ENCODE measurements around the gene ZNF845. TPM values are rescaled to one million over a fixed set of nuclear protein-coding genes. Genes with fewer than 3 reads are reported as not detected.
"Not testable (repeated sequence)": the region's sequence is repeated elsewhere in the genome, so short reads cannot be mapped to it uniquely, and the experiment has no call there.

ZNF845 gene
- total RNA-seq, 1 donor = 8.7 TPM

DNA sequence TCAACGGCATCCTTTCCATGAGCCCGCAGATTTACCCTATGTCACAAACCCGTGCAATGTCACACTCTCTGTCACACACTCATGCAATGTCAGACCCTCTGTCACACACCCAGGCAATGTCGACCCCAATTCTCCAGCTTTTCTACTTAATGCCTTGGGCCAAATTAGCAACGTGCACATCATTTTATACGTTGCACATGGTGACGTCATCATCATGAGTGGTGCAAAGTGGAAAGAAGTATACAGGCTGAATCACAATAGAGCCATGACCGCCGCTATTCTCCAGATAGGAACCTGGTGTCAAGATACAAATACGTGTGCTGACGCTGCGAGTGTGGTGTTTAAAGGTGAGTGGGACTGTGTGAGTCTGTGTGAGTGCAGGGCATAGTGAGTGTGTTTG lies 21.7 kb upstream of the ZNF845 start:
- no peaks in the 10 kb centered on the region for H3K27me3 ChIP-seq (ENCODE audit: insufficient read depth, low read length)
- H3K9me3 ChIP-seq (ENCODE audit: low read depth, low read length) = no peaks in the 10 kb centered on the region
- H3K4me3 ChIP-seq (ENCODE audit: insufficient read depth, low read length) = no peak overlapping the region
- TF ChIP-seq, protein P1, sequence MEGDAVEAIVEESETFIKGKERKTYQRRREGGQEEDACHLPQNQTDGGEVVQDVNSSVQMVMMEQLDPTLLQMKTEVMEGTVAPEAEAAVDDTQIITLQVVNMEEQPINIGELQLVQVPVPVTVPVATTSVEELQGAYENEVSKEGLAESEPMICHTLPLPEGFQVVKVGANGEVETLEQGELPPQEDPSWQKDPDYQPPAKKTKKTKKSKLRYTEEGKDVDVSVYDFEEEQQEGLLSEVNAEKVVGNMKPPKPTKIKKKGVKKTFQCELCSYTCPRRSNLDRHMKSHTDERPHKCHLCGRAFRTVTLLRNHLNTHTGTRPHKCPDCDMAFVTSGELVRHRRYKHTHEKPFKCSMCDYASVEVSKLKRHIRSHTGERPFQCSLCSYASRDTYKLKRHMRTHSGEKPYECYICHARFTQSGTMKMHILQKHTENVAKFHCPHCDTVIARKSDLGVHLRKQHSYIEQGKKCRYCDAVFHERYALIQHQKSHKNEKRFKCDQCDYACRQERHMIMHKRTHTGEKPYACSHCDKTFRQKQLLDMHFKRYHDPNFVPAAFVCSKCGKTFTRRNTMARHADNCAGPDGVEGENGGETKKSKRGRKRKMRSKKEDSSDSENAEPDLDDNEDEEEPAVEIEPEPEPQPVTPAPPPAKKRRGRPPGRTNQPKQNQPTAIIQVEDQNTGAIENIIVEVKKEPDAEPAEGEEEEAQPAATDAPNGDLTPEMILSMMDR (IDR thresholded peaks at IDR 0.05; ENCODE audit: extremely low read depth, low read depth, low read length) = no peak
- no peaks in the 10 kb centered on the region for H3K36me3 ChIP-seq (ENCODE audit: insufficient read depth, low read length)
- no peak overlapping the region for H3K27ac ChIP-seq (ENCODE audit: low read depth, low read length)
- no peaks in the 10 kb centered on the region for H4K20me1 ChIP-seq (ENCODE audit: insufficient read depth, low read length)
- no peaks in the 10 kb centered on the region for H3K79me2 ChIP-seq (ENCODE audit: insufficient read depth, low read length)
- no peak overlapping the region for H3K4me2 ChIP-seq (ENCODE audit: insufficient read depth, low read length)
- no peak for DNase-seq (ENCODE audit: insufficient read length, low spot score, missing footprints)
- H2AFZ ChIP-seq (ENCODE audit: low read length) = no peak overlapping the region
- H3K4me1 ChIP-seq (ENCODE audit: insufficient read depth, low read length) = no peaks in the 10 kb centered on the region

DNA sequence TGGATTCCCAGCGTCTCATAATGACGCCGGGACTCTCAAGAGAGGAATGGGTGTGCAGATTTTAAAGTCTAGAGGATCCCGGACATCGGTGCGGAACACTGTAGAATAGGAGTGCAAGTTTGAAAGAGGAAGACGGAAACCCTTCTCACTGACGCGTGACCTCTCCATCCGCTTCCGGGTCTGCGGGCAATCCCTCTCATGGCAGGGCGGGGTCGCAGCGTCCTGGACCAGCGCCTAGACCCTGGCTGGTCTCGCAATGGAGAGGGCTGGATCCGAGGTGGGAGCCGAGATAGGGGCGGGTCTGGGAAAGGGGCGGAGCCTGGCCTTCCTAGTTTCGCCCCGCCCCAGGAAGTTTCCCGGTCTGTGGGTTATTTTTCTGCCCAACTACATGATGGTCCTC lies 4.6 kb upstream of the ZNF845 start:
- Histone ChIP-seq H3K4me1 (ENCODE audit: insufficient read depth, low read length) (no peaks in the 10 kb centered on the region), H3K9me3 (ENCODE audit: low read depth, low read length) (no peaks in the 10 kb centered on the region), H3K4me2 (ENCODE audit: insufficient read depth, low read length) (no peak overlapping the region), H2AFZ (ENCODE audit: low read length) (peak overlapping the region; percentile 59), H3K27ac (ENCODE audit: low read depth, low read length) (no peak overlapping the region), H3K36me3 (ENCODE audit: insufficient read depth, low read length) (no peaks in the 10 kb centered on the region), H3K79me2 (ENCODE audit: insufficient read depth, low read length) (peaks cover 3% of the 10 kb centered on the region), H3K27me3 (ENCODE audit: insufficient read depth, low read length) (no peaks in the 10 kb centered on the region), H3K4me3 (ENCODE audit: insufficient read depth, low read length) (peak overlapping the region; percentile 16), H4K20me1 (ENCODE audit: insufficient read depth, low read length) (no peaks in the 10 kb centered on the region)
- no peak for DNase-seq (ENCODE audit: insufficient read length, low spot score, missing footprints)
- TF ChIP-seq, protein P1 (IDR thresholded peaks at IDR 0.05; ENCODE audit: extremely low read depth, low read depth, low read length) = no peak

DNA sequence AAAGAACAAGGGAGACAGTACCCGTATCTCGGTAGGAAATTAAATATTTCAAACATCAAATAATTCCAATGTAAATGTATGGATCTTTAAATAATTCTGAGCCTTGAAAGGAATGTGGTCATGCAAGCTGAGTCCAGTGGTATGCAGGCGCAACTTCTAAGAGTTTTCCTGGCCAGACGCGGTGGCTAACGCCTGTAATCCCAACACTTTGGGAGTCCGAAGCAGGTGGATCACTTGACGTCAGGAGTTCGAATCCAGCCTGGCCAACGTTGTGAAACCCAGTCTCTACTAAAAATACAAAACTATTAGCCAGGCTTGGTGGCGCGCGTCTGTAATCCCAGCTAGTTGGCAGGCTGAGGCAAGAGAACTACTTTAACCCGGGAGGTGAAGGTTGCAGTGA lies 1.1 kb upstream of the ZNF845 start:
- Histone ChIP-seq H4K20me1 (ENCODE audit: insufficient read depth, low read length) (no peaks in the 10 kb centered on the region), H2AFZ (ENCODE audit: low read length) (peak overlapping the region; percentile 100), H3K79me2 (ENCODE audit: insufficient read depth, low read length) (peaks cover 18% of the 10 kb centered on the region), H3K4me2 (ENCODE audit: insufficient read depth, low read length) (peak overlapping the region; percentile 93), H3K27me3 (ENCODE audit: insufficient read depth, low read length) (no peaks in the 10 kb centered on the region), H3K4me1 (ENCODE audit: insufficient read depth, low read length) (peaks cover 4% of the 10 kb centered on the region), H3K9me3 (ENCODE audit: low read depth, low read length) (no peaks in the 10 kb centered on the region), H3K27ac (ENCODE audit: low read depth, low read length) (no peak overlapping the region), H3K4me3 (ENCODE audit: insufficient read depth, low read length) (peak overlapping the region; percentile 42), H3K36me3 (ENCODE audit: insufficient read depth, low read length) (no peaks in the 10 kb centered on the region)
- TF ChIP-seq, protein P1 (IDR thresholded peaks at IDR 0.05; ENCODE audit: extremely low read depth, low read depth, low read length) = no peak
- DNase-seq (ENCODE audit: insufficient read length, low spot score, missing footprints) = no peak

DNA sequence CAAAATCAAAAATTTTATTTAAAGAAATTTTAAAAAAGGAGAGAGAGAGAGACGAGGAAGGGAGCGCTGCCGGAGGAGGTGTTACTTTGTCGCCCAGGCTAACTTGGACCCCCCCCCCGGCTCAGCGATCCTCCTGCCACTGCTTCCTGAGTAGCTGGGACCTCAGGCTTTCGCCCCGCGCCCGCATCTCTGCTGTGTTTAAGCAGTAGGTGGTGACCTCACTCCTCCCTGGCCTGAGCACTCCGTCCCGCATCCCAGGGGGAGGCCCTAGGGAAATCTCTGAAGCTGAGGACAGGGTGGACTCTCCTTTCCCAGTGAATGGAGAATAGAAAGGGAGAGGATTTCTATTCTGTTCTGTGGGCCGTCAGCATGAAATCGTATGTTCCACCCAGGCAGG lies 485 bp upstream of the ZNF845 start:
- peak overlapping the region; percentile 93 for H3K4me2 ChIP-seq (ENCODE audit: insufficient read depth, low read length)
- no peaks in the 10 kb centered on the region for H3K9me3 ChIP-seq (ENCODE audit: low read depth, low read length)
- H4K20me1 ChIP-seq (ENCODE audit: insufficient read depth, low read length) = no peaks in the 10 kb centered on the region
- H3K36me3 ChIP-seq (ENCODE audit: insufficient read depth, low read length) = no peaks in the 10 kb centered on the region
- TF ChIP-seq, protein P1 (IDR thresholded peaks at IDR 0.05; ENCODE audit: extremely low read depth, low read depth, low read length) = no peak
- no peaks in the 10 kb centered on the region for H3K27me3 ChIP-seq (ENCODE audit: insufficient read depth, low read length)
- DNase-seq (ENCODE audit: insufficient read length, low spot score, missing footprints) = no peak
- peaks cover 4% of the 10 kb centered on the region for H3K4me1 ChIP-seq (ENCODE audit: insufficient read depth, low read length)
- H2AFZ ChIP-seq (ENCODE audit: low read length) = peak overlapping the region; percentile 100
- peak overlapping the region; percentile 45 for H3K27ac ChIP-seq (ENCODE audit: low read depth, low read length)
- H3K79me2 ChIP-seq (ENCODE audit: insufficient read depth, low read length) = peaks cover 18% of the 10 kb centered on the region
- H3K4me3 ChIP-seq (ENCODE audit: insufficient read depth, low read length) = peak overlapping the region; percentile 98

DNA sequence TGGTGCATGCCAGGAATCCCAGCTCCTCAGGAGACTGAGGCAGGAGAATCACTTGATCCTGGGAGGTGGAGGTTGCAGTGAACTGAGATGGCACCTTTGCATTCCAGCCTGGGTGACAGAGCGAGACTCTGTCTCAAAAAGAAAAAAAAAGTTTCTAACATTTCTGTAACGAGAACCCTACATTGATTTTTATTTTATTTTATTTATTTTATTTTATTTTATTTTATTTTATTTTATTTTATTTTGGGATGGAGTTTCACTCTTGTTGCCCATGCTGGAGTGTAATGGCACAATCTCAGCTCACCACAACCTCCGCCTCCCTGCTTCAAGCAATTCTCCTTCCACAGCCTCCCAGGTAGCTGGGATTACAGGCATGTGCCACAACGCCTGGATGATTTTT lies 10.9 kb downstream of the ZNF845 start:
- not testable (repeated sequence) for H3K27me3 ChIP-seq (ENCODE audit: insufficient read depth, low read length); DNase-seq (ENCODE audit: insufficient read length, low spot score, missing footprints); H4K20me1 ChIP-seq (ENCODE audit: insufficient read depth, low read length); H3K27ac ChIP-seq (ENCODE audit: low read depth, low read length); H3K79me2 ChIP-seq (ENCODE audit: insufficient read depth, low read length); H3K4me3 ChIP-seq (ENCODE audit: insufficient read depth, low read length); H3K9me3 ChIP-seq (ENCODE audit: low read depth, low read length); H3K4me1 ChIP-seq (ENCODE audit: insufficient read depth, low read length); H2AFZ ChIP-seq (ENCODE audit: low read length); H3K4me2 ChIP-seq (ENCODE audit: insufficient read depth, low read length)
- H3K36me3 ChIP-seq (ENCODE audit: insufficient read depth, low read length) = peaks cover 38% of the 10 kb centered on the region

All from osteoblast (primary cell).